Osteocyte (in vitro differentiated cells): ENCODE measurements around the gene PDGFRB. TPM values are rescaled to one million over a fixed set of nuclear protein-coding genes. Genes with fewer than 3 reads are reported as not detected.

Source experiments
- DNase-seq: peaks from one replicate; pipeline ENCODE4 v3.0.0; 2021; ENCODE audit warnings: mixed read lengths; ENCODE audit not compliant: unreplicated experiment; ENCODE audit errors: extremely low spot score
- H3K27ac Mint-ChIP-seq: one replicate; pipeline ENCODE4 v1.8.0; 2021; ENCODE audit warnings: mild to moderate bottlenecking, mixed read lengths; ENCODE audit not compliant: unreplicated experiment
- H3K27me3 Mint-ChIP-seq: one replicate; pipeline ENCODE4 v1.8.0; 2021; ENCODE audit warnings: mixed read lengths; ENCODE audit not compliant: unreplicated experiment
- H3K36me3 Mint-ChIP-seq: one replicate; pipeline ENCODE4 v1.8.0; 2021; ENCODE audit warnings: mixed read lengths; ENCODE audit not compliant: unreplicated experiment
- H3K4me1 Mint-ChIP-seq: one replicate; pipeline ENCODE4 v1.8.0; 2021; ENCODE audit warnings: mixed read lengths; ENCODE audit not compliant: unreplicated experiment
- H3K4me3 Mint-ChIP-seq: one replicate; pipeline ENCODE4 v1.8.0; 2021; ENCODE audit warnings: mild to moderate bottlenecking, moderate library complexity, mixed read lengths; ENCODE audit not compliant: unreplicated experiment
- H3K9me3 Mint-ChIP-seq: one replicate; pipeline ENCODE4 v1.8.0; 2021; ENCODE audit warnings: mixed read lengths; ENCODE audit not compliant: unreplicated experiment
- CTCF ChIP-seq: fragments of 200-600 bp; sonication (generic); IDR thresholded peaks from 2 replicates; pipeline ENCODE4 v1.5.0; 2021; ENCODE audit warnings: antibody characterized with exemption, mild to moderate bottlenecking, moderate library complexity
- total RNA-seq: library from RNA; stranded (reverse); gene quantifications from 2 replicates; pipeline ENCODE4 v1.2.1, GENCODE V29; 2021

The PDGFRB gene
- total RNA-seq, 1 donor from 2014 or later = 1,093 TPM

- Mint-ChIP-seq H3K27ac (no peak overlapping the region), H3K4me3 (no peak overlapping the region), H3K4me1 (peaks cover 14% of the 10 kb centered on the region), H3K36me3 (no peaks in the 10 kb centered on the region), H3K27me3 (peaks cover 12% of the 10 kb centered on the region), H3K9me3 (no peaks in the 10 kb centered on the region)
- TF ChIP-seq CTCF = no peak
- DNase-seq = no peak
Observed at GRCh38 chr5:150174285-150174684, 18.6 kb upstream of the PDGFRB start.

GRCh38 chr5:150173161-150173560, 17.5 kb upstream of the PDGFRB start:
- peaks cover 14% of the 10 kb centered on the region for H3K4me1 Mint-ChIP-seq
- peaks cover 16% of the 10 kb centered on the region for H3K27me3 Mint-ChIP-seq
- H3K4me3 Mint-ChIP-seq = no peak overlapping the region
- DNase-seq = no peak
- no peaks in the 10 kb centered on the region for H3K9me3 Mint-ChIP-seq
- no peak for TF ChIP-seq CTCF
- no peak overlapping the region for H3K27ac Mint-ChIP-seq
- no peaks in the 10 kb centered on the region for H3K36me3 Mint-ChIP-seq

- no peak overlapping the region for H3K27ac Mint-ChIP-seq
- no peak overlapping the region for H3K4me3 Mint-ChIP-seq
- H3K27me3 Mint-ChIP-seq = peaks cover 16% of the 10 kb centered on the region
- H3K36me3 Mint-ChIP-seq = no peaks in the 10 kb centered on the region
- H3K4me1 Mint-ChIP-seq = peaks cover 14% of the 10 kb centered on the region
- DNase-seq = no peak
- H3K9me3 Mint-ChIP-seq = no peaks in the 10 kb centered on the region
- TF ChIP-seq CTCF = no peak
Observed at GRCh38 chr5:150172556-150172955, 16.9 kb upstream of the PDGFRB start.

- Mint-ChIP-seq H3K4me3 (no peak overlapping the region), H3K4me1 (peaks cover 14% of the 10 kb centered on the region), H3K27me3 (peaks cover 16% of the 10 kb centered on the region), H3K27ac (no peak overlapping the region), H3K9me3 (no peaks in the 10 kb centered on the region), H3K36me3 (no peaks in the 10 kb centered on the region)
- no peak for TF ChIP-seq CTCF
- DNase-seq = no peak
Observed at GRCh38 chr5:150172145-150172544, 16.5 kb upstream of the PDGFRB start.

GRCh38 chr5:150168864-150169263, 13.2 kb upstream of the PDGFRB start:
- no peak for DNase-seq
- Mint-ChIP-seq H3K27ac (no peak overlapping the region), H3K9me3 (no peaks in the 10 kb centered on the region), H3K27me3 (peaks cover 16% of the 10 kb centered on the region), H3K4me3 (no peak overlapping the region), H3K36me3 (no peaks in the 10 kb centered on the region), H3K4me1 (peaks cover 13% of the 10 kb centered on the region)
- no peak for TF ChIP-seq CTCF
